Measurements from ENCODE around the gene NTF4.

Gene NTF4

DNA sequence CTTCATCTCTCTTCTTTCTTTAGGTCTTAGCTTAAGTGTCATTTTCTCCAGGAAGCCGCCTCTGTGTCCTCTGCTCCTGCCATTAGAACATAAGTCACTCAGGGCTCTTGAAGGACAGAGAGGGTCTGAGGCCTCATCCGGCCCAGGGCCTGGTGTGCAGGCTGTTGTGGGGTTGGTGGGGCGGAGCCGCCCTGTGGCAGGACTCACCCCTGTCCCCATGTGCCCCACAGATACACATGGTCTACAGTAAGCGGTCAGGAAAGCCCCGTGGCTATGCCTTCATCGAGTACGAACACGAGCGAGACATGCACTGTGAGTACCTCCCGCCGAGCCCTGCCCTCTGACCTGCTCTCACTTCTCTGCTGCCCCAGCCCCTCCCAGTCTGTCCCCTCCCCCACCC is 36.5 kb upstream of the NTF4 start:
- no peak for DNase-seq (ENCODE audit: low read depth)
- no peak overlapping the region for H3K4me3 ChIP-seq (ENCODE audit: low read length)
- TF ChIP-seq, protein P1, sequence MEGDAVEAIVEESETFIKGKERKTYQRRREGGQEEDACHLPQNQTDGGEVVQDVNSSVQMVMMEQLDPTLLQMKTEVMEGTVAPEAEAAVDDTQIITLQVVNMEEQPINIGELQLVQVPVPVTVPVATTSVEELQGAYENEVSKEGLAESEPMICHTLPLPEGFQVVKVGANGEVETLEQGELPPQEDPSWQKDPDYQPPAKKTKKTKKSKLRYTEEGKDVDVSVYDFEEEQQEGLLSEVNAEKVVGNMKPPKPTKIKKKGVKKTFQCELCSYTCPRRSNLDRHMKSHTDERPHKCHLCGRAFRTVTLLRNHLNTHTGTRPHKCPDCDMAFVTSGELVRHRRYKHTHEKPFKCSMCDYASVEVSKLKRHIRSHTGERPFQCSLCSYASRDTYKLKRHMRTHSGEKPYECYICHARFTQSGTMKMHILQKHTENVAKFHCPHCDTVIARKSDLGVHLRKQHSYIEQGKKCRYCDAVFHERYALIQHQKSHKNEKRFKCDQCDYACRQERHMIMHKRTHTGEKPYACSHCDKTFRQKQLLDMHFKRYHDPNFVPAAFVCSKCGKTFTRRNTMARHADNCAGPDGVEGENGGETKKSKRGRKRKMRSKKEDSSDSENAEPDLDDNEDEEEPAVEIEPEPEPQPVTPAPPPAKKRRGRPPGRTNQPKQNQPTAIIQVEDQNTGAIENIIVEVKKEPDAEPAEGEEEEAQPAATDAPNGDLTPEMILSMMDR (IDR thresholded peaks at IDR 0.05; ENCODE audit: insufficient read depth, low read depth, low read length, missing control alignments) = no peak

DNA sequence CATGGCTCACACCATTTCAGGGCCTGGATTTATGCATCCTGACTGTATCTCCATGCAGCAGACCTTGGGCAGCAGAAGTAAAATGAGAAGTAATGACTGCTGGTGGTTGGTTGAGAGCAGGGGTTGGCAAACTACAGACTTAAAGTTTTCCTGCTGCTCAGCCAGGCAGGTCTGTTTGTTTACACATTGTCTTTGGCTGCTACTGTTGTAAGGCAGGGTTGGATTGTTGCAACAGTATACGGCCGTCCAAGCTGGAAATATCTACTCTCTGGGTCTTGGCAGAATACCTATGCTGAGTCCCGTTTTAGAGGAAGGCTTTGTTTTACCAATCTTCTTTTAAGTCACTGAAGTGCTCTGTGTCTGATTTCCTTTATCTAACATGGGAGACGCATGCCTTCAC is 34.2 kb upstream of the NTF4 start:
- no peak overlapping the region for H3K4me3 ChIP-seq (ENCODE audit: low read length)
- TF ChIP-seq, protein P1 (IDR thresholded peaks at IDR 0.05; ENCODE audit: insufficient read depth, low read depth, low read length, missing control alignments) = no peak

DNA sequence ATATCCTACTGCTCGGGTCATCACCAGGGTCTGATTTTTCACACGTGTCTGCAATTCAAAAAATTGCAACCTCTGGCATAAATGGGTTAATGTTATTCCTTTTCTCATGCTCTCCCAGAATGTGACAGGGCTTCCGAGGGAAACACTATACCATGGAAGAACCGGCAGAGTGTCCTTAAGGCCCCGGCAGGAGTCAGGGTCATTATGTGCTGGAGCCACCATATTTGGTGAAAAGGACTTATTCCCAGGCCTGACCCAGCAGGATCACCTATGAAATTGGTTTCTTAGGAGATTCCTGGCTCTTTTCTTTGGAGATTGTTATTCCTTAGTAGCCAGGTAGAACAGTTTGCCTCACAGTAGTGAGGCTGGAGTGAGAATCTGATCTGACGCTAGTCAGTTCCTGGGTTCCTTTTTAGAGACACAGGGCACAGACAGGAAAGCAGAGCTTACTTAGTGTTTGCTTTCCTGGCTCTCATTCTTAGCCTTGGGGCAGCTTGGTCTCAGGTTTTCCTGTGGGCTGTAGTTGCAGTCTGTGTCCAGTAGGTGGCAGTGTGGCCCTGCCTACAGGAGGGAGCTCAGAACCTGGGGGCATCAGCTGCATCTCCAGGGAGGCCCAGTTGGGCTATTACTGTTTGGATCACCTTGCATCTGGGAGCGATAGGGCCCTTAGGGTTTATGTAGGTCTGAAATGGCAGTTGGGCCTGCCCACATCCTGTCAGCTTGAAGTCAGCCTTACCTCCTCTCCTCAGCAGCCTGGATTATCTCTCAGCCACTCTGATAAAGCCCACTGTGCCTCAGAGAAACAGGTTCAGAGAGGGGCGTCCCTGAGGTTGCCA is 33.1 kb upstream of the NTF4 start:
- H3K4me3 ChIP-seq (ENCODE audit: low read length) = no peak overlapping the region
- TF ChIP-seq, protein P1 (IDR thresholded peaks at IDR 0.05; ENCODE audit: insufficient read depth, low read depth, low read length, missing control alignments) = peak; percentile 99
- peak; percentile 84 for DNase-seq (ENCODE audit: low read depth)

More for the DNA sequence above, 34.2 kb upstream of the NTF4 start:
- no peak for DNase-seq (ENCODE audit: low read depth)

DNA sequence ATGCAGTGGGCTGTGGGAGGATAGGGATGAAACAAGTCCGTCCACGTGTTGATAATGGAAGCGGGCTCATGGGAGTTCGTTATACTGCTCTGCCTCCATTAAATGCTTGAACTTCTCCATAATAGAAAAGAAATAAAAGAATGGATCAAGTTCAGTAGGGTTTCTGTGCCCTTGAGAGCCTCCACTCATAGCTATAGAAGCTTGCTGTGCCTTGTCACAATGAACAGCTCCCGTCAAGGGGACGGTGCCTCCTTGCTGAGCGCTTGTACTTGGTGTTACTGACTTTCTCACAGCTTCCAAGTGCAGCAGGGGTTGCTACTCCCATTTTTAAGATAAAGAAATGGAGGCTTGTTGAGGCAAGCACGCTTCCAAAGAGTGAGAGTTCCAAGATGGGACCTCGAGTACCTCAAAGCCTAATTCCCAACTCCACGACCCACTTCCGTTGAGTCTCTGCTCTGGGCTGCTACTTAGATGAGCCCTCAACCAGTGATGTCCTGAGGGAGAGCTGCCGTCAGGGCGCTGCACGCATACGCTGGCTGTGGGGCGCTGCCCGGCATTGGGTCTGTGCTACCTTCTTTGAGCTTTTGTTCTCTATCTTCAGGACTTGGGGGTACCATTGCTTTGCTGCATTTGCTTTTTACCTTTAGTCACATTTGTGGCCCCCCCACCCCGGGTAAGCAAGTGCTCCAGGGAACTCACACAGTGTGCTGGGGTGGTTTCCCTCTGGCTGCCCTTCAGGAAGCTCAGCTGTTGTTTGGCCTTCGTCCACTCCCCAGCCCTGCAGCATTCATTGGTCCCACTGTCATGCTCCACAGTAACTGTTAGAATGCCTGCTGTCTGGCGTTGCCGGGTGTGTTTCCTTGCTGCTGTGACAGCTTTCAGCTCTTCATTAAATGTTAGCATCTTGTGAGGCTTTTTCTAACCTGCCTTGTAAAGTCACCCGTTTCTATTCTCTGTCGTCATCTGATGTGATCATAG is 30.2 kb upstream of the NTF4 start:
- no peak for DNase-seq (ENCODE audit: low read depth)
- TF ChIP-seq, protein P1 (IDR thresholded peaks at IDR 0.05; ENCODE audit: insufficient read depth, low read depth, low read length, missing control alignments) = no peak
- no peak overlapping the region for H3K4me3 ChIP-seq (ENCODE audit: low read length)

DNA sequence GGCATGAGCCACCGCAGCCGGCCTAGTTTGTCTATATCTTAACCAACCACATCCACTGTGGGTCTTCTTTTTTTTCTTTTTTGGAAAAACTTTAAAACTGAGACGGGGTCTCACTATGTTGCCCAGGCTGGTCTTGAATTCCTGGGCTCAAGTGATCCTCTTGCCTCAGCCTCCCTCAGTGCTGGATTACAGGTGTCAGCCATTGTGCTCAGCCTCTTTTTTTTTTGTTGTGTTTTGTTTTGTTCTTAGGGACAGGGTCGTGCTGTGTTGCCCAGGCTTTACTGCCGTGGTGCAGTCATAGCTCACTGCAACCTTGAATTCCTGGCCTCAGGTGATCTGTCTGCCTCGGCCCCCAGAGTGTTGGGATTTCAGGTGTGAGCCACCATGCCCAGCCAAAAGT is 28.1 kb upstream of the NTF4 start:
- no peak overlapping the region for H3K4me3 ChIP-seq (ENCODE audit: low read length)
- DNase-seq (ENCODE audit: low read depth) = no peak
- TF ChIP-seq, protein P1 (IDR thresholded peaks at IDR 0.05; ENCODE audit: insufficient read depth, low read depth, low read length, missing control alignments) = no peak

DNA sequence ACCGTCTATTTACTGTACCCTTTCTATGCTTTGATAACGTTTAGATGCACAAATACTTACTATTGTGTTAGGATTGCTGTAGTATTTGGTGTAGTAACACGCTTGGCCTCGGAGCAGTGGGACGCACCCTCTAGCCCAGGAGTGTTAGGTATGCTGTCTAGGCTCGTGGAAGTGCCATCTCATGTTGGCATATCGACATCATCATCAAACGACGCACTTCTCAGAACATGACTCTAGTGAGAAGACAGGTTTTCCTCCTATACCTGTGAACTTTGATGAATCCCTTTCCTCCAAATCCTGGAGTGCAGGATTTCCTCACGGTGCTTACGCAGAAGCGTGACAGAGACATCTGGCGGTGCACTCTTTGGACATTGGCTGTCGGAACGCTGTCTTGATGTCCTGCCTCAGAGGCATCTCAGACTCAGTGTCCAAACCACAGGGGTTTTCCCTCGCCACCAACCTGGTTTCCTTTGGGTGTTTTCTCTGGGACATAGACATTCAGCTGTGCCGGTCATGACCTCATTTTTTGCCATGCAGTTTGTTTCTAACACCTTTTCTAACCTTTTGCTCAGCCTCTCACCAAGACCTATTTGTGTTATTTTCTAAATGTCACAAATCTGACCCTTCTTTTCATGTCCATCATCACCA is 26.9 kb upstream of the NTF4 start:
- no peak overlapping the region for H3K4me3 ChIP-seq (ENCODE audit: low read length)
- TF ChIP-seq, protein P1 (IDR thresholded peaks at IDR 0.05; ENCODE audit: insufficient read depth, low read depth, low read length, missing control alignments) = no peak
- DNase-seq (ENCODE audit: low read depth) = no peak

Measured in epithelial cell of esophagus (primary cell).